Measurements from ENCODE around the gene ATP2B2. TPM values are rescaled to one million over a fixed set of nuclear protein-coding genes. Genes with fewer than 3 reads are reported as not detected.

Gene ATP2B2
- total RNA-seq, 1 donor from 2014 or later: 0.09 TPM

- H3K4me3 ChIP-seq: no peak overlapping the region
- no peak for DNase-seq
- no peaks in the 10 kb centered on the region for H3K4me1 ChIP-seq
- H3K27ac ChIP-seq: no peak overlapping the region
- no peaks in the 10 kb centered on the region for H3K36me3 ChIP-seq
- no peaks in the 10 kb centered on the region for H3K9me3 ChIP-seq
- no peak for ATAC-seq
- no peak for TF ChIP-seq CTCF (IDR thresholded peaks at IDR 0.05)
- intact Hi-C loops (cut with DNase I): no loop called here
- no peaks in the 10 kb centered on the region for H3K27me3 ChIP-seq (ENCODE audit: low read depth)
Observed at GRCh38 chr3:10534066-10534465, 28.7 kb upstream of the ATP2B2 start.

DNA sequence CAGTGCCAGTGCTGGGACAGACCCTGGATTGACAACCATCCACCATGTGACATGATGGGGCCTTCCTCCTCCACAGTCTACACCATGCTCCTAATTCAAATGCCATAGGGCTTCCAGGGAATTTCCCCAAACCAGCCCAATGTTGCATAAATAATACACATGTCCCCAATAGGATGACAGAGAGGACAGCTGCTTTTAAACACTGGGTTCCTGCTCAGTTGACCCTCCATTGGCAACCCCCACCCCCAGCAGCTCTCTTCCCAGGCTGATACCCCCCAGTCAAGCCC, 28.3 kb upstream of the ATP2B2 start:
- no peak for TF ChIP-seq CTCF (IDR thresholded peaks at IDR 0.05)
- Histone ChIP-seq H3K9me3 (no peaks in the 10 kb centered on the region), H3K36me3 (no peaks in the 10 kb centered on the region), H3K4me3 (no peak overlapping the region), H3K27me3 (ENCODE audit: low read depth) (no peaks in the 10 kb centered on the region), H3K4me1 (no peaks in the 10 kb centered on the region), H3K27ac (no peak overlapping the region)
- intact Hi-C loops (cut with DNase I): no loop called here
- DNase-seq (no peak), ATAC-seq (peak in 1 of 2 donors; percentile 38)

GRCh38 chr3:10532939-10533736, 27.8 kb upstream of the ATP2B2 start:
- no peak for DNase-seq
- ATAC-seq: no peak
- H3K4me3 ChIP-seq: no peak overlapping the region
- no peaks in the 10 kb centered on the region for H3K36me3 ChIP-seq
- H3K4me1 ChIP-seq: no peaks in the 10 kb centered on the region
- H3K27ac ChIP-seq: no peak overlapping the region
- TF ChIP-seq CTCF (IDR thresholded peaks at IDR 0.05): no peak
- H3K9me3 ChIP-seq: no peaks in the 10 kb centered on the region
- intact Hi-C loops (cut with DNase I): no loop called here
- H3K27me3 ChIP-seq (ENCODE audit: low read depth): no peaks in the 10 kb centered on the region

DNA sequence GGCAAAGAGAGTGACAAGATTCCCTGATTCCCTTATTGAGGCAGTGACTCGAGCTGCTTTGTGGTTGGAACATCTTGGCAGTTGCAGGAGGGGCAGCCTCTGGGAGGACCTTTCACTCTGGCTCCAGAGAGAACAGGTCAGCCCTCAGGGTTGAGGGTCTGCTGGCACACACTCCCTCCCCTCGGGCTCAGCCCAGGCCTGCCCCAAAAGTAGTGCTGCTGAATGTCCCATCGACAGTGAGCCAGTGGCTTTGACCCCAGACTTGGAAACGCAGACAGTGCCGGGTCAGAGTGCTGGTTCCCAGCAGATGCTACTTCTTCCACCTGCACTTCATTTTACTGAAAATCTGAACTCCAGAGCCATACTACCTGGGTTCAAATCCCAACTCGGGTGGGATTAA, 25.6 kb upstream of the ATP2B2 start:
- peaks cover 7% of the 10 kb centered on the region for H3K27me3 ChIP-seq (ENCODE audit: low read depth)
- no peak for TF ChIP-seq CTCF (IDR thresholded peaks at IDR 0.05)
- no peak overlapping the region for H3K27ac ChIP-seq
- H3K4me3 ChIP-seq: no peak overlapping the region
- no peaks in the 10 kb centered on the region for H3K4me1 ChIP-seq
- intact Hi-C loops (cut with DNase I): no loop called here
- no peak for ATAC-seq
- no peaks in the 10 kb centered on the region for H3K9me3 ChIP-seq
- no peaks in the 10 kb centered on the region for H3K36me3 ChIP-seq
- DNase-seq: no peak

DNA sequence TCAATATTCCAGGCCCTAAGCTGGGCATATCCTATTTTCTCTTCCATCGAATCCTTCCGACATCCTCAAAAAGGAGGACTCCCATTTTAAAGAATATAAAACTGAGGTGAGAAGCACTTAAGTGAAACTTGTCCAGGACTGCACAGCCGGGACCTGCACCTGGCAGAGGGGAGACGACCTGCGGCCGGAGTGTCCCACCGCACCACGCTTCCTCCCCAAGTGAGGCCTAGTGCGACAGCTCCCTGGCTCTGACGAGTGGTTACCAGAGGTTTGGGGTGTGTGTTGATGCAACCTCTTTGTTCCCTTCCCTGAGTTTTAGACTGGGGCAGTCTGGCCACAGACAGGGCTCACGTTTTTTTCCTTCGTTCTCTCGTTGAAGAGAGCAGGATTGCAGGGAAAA, 24.9 kb upstream of the ATP2B2 start:
- no peak for DNase-seq
- no peak for ATAC-seq
- H3K27ac ChIP-seq: no peak overlapping the region
- no peaks in the 10 kb centered on the region for H3K4me1 ChIP-seq
- no peaks in the 10 kb centered on the region for H3K9me3 ChIP-seq
- TF ChIP-seq CTCF (IDR thresholded peaks at IDR 0.05): no peak
- intact Hi-C loops (cut with DNase I): no loop called here
- H3K36me3 ChIP-seq: no peaks in the 10 kb centered on the region
- H3K4me3 ChIP-seq: no peak overlapping the region
- peaks cover 8% of the 10 kb centered on the region for H3K27me3 ChIP-seq (ENCODE audit: low read depth)
